K562 (cell line): Measurements from ENCODE around the gene STOML3. TPM values are rescaled to one million over a fixed set of nuclear protein-coding genes. Genes with fewer than 3 reads are reported as not detected.

Experiments
- BHLHE40 ChIP-seq: IDR thresholded peaks from 2 replicates; pipeline ENCODE4 v1.6.1; 2011; ENCODE audit warnings: low read length, improper control_type of control experiment
- CC2D1A ChIP-seq: fragments of 450-650 bp; IDR thresholded peaks from 2 replicates; pipeline ENCODE4 v1.6.1; 2017; ENCODE audit warnings: mild to moderate bottlenecking
- E2F5 ChIP-seq: sonication (generic); formaldehyde crosslinking; IDR thresholded peaks from 2 replicates; pipeline ENCODE4 v1.8.0; 2022; ENCODE audit warnings: mild to moderate bottlenecking, missing genetic modification reagents
- FOXK2 ChIP-seq, 2 experiments: fragments of 450-650 bp; IDR thresholded peaks in 1 of 2; conservative IDR thresholded peaks in 1 of 2; 2 replicates each; pipeline ENCODE4 v1.6.1; 2016; ENCODE audit warnings: low read depth in 2 of 2, mild to moderate bottlenecking in 1 of 2
- FOXP1 ChIP-seq: sonication (generic); formaldehyde crosslinking; IDR thresholded peaks from 2 replicates; pipeline ENCODE4 v1.8.0; 2022; ENCODE audit warnings: mild to moderate bottlenecking, missing genetic modification reagents
- GATAD2B ChIP-seq: fragments of 450-650 bp; IDR thresholded peaks from 2 replicates; pipeline ENCODE4 v1.6.1; 2017; ENCODE audit warnings: mild to moderate bottlenecking, borderline replicate concordance
- KDM4B ChIP-seq, 2 experiments: fragments of 450-650 bp in 1 of 2; sonication (generic) in 1 of 2; IDR thresholded peaks; 2 replicates each; pipeline ENCODE4 v1.6.1; 2016 to 2017; ENCODE audit warnings: borderline replicate concordance in 2 of 2, antibody characterized with exemption in 1 of 2, low read depth in 1 of 2, mild to moderate bottlenecking in 1 of 2
- MBD1 ChIP-seq: fragments of 250-450 bp; sonication (Bioruptor Pico); IDR thresholded peaks from 2 replicates; pipeline ENCODE4 v1.8.0; 2022; ENCODE audit warnings: inconsistent platforms
- MLX ChIP-seq, 2 experiments: fragments of 450-650 bp in 1 of 2; sonication (generic) in 1 of 2; formaldehyde crosslinking; conservative IDR thresholded peaks; 2 replicates each; pipeline versions ENCODE4 v1.4.0 to v1.8.1; 2020 to 2022; ENCODE audit warnings: mild to moderate bottlenecking in 1 of 2, missing genetic modification reagents in 1 of 2
- POLR2H ChIP-seq: IDR thresholded peaks from 2 replicates; pipeline ENCODE4 v1.6.1; 2016; ENCODE audit warnings: missing genetic modification characterization, low read depth, mild to moderate bottlenecking, control low read depth, missing compliant biosample characterization, moderate library complexity
- PTTG1 ChIP-seq: fragments of 450-650 bp; IDR thresholded peaks from 2 replicates; pipeline ENCODE4 v1.6.1; 2016; ENCODE audit warnings: low read depth, mild to moderate bottlenecking, missing genetic modification characterization, missing compliant biosample characterization
- SREBF2 ChIP-seq: sonication (generic); formaldehyde crosslinking; IDR thresholded peaks from 2 replicates; pipeline ENCODE4 v1.4.0; 2020; ENCODE audit warnings: mild to moderate bottlenecking, missing genetic modification reagents
- TCF7L2 ChIP-seq: fragments of 150-350 bp; IDR thresholded peaks from 2 replicates; pipeline ENCODE4 v1.6.1; 2016; ENCODE audit warnings: low read depth, mild to moderate bottlenecking, low read length, moderate library complexity
- U2AF1 ChIP-seq: fragments of 200-400 bp; formaldehyde crosslinking; optimal IDR thresholded peaks from 2 replicates; pipeline ENCODE3; 2017; ENCODE audit warnings: mild to moderate bottlenecking, low read depth, low read length, moderate library complexity
- ZBTB11 ChIP-seq, 3 experiments: fragments of 200-800 bp in 1 of 3; fragments of 250-450 bp in 1 of 3; fragments of 450-650 bp in 1 of 3; sonication (Bioruptor Pico) in 1 of 3; sonication (Bioruptor generic) in 1 of 3; formaldehyde crosslinking in 1 of 3; IDR thresholded peaks; 2 replicates each; pipeline versions ENCODE4 v1.6.1 to v1.8.0; 2016 to 2022; ENCODE audit warnings: mild to moderate bottlenecking in 2 of 3, missing genetic modification characterization in 2 of 3, missing compliant biosample characterization in 1 of 3, moderate library complexity in 1 of 3
- ZNF449 ChIP-seq: fragments of 250-450 bp; sonication (Bioruptor Pico); IDR thresholded peaks from 2 replicates; pipeline ENCODE4 v1.8.0; 2022; ENCODE audit warnings: moderate library complexity, mild to moderate bottlenecking, inconsistent platforms
- ZNF511 ChIP-seq: sonication (generic); formaldehyde crosslinking; IDR thresholded peaks from 2 replicates; pipeline ENCODE4 v1.8.0; 2022; ENCODE audit warnings: mild to moderate bottlenecking, missing genetic modification reagents
- polyA plus RNA-seq, 8 experiments: library from polyadenylated mRNA; depleted of rRNA in 4 of 8; stranded (reverse) in 5 of 8; unstranded in 3 of 8; fragments of >200 nt; fragmentation: Nextera tagmentation in 2 of 8; fragmentation: Illumina TruSeq in 1 of 8; extraction: Ambion mirVana in 2 of 8; extraction: Trizol in 1 of 8; gene quantifications; 2 replicates each; pipeline versions ENCODE4 v1.2.1 to v1.2.3, GENCODE V29; 2011 to 2014; ENCODE audit warnings: inconsistent platforms in 1 of 8, missing spikeins in 1 of 8
- total RNA-seq, 7 experiments: library from RNA; depleted of rRNA in 6 of 7; stranded (reverse); fragments of >200 nt in 6 of 7; fragmentation: Illumina TruSeq in 2 of 7; extraction: Trizol in 2 of 7; gene quantifications; 2 replicates each; pipeline versions ENCODE4 v1.2.1 to v1.2.3, GENCODE V29; 2011 to 2021; ENCODE audit warnings: low replicate concordance in 1 of 7

Gene STOML3
- total and polyA plus RNA-seq, 9 of the 15 experiments (the other 6 are each of a cell fraction or from before 2014, with no cell fraction given) = 0.04 TPM; not detected in 8

GRCh38 chr13:39037880-39038568 lies 47.4 kb upstream of the STOML3 start, which contains the start of the genes NHLRC3 and PROSER1 (continued):
- peak in 1 of 3 experiments; percentile 93; a peak in 2 of 6 replicates for TF ChIP-seq ZBTB11 (CRISPR knock-in tag; IDR thresholded peaks at IDR 0.05)
- TF ChIP-seq FOXK2 (conservative IDR thresholded peaks at IDR 0.05 in 1 of 2, IDR thresholded peaks at IDR 0.05 in 1 of 2; ENCODE audit: low read depth in 2 of 2) = 0 out of 4 replicates have a peak, but pooled peaks have one; percentile 17 to 27
- no peak for TF ChIP-seq E2F5
- TF ChIP-seq TCF7L2 = no peak
- no peak for TF ChIP-seq MBD1
- TF ChIP-seq FOXP1 (CRISPR knock-in tag) = 0 out of 2 replicates have a peak, but pooled peaks have one; percentile 27
- no peak for TF ChIP-seq CC2D1A
- TF ChIP-seq PTTG1 (tag) = no peak
- TF ChIP-seq ZNF511 (CRISPR knock-in tag) = peak; percentile 43; the same call in 1 of the 2 replicates
- no peak for TF ChIP-seq U2AF1
- peak; percentile 12; the same call in 1 of the 2 replicates for TF ChIP-seq BHLHE40
- no peak for TF ChIP-seq ZNF449 (CRISPR knock-in tag)
- no peak for TF ChIP-seq POLR2H (tag)
- no peak for TF ChIP-seq GATAD2B
- no peak for TF ChIP-seq SREBF2
- peak in 1 of 2 experiments; percentile 4; a peak in 1 of 4 replicates for TF ChIP-seq KDM4B (IDR thresholded peaks at IDR 0.05; ENCODE audit: borderline replicate concordance in 2 of 2, low read depth in 1 of 2)
- TF ChIP-seq MLX (CRISPR knock-in tag; conservative IDR thresholded peaks at IDR 0.05) = no peak
